GM12878 (cell line): ENCODE data around the gene SLC2A4. TPM values are rescaled to one million over a fixed set of nuclear protein-coding genes. Genes with fewer than 3 reads are reported as not detected.

Experiments used
- ASH2L ChIP-seq: fragments of 300-600, 200-600 bp; sonication (generic); IDR thresholded peaks from 2 replicates; pipeline ENCODE4 v1.6.1; 2017; ENCODE audit warnings: low read depth, mild to moderate bottlenecking, borderline replicate concordance
- EZH2 ChIP-seq: IDR thresholded peaks from 2 replicates; pipeline ENCODE4 v1.6.1; 2012; ENCODE audit warnings: low read depth, mild to moderate bottlenecking, control low read depth, inconsistent platforms, low read length, borderline replicate concordance; ENCODE audit not compliant: control insufficient read depth
- LARP7 ChIP-seq: fragments of 450-650 bp; IDR thresholded peaks from 2 replicates; pipeline ENCODE4 v1.6.1; 2017; ENCODE audit warnings: mild to moderate bottlenecking
- NBN ChIP-seq: fragments of 450-650 bp; IDR thresholded peaks from 2 replicates; pipeline ENCODE4 v1.6.1; 2016
- NR2C1 ChIP-seq: fragments of 450-650 bp; IDR thresholded peaks from 2 replicates; pipeline ENCODE4 v1.6.1; 2017; ENCODE audit warnings: antibody characterized with exemption, mild to moderate bottlenecking, moderate library complexity
- RUNX3 ChIP-seq: IDR thresholded peaks from 2 replicates; pipeline ENCODE4 v1.6.1; 2012; ENCODE audit warnings: low read length, inconsistent platforms
- SMAD5 ChIP-seq: IDR thresholded peaks from 2 replicates; pipeline ENCODE4 v1.6.1; 2016; ENCODE audit warnings: antibody characterized with exemption, low read depth
- STAT1 ChIP-seq: fragments of 450-650 bp; conservative IDR thresholded peaks from 2 replicates; pipeline ENCODE4 v1.6.1; 2014; ENCODE audit warnings: antibody characterized with exemption, mild to moderate bottlenecking
- STAT3 ChIP-seq: IDR thresholded peaks from 2 replicates; pipeline ENCODE4 v1.6.1; 2011; ENCODE audit warnings: low read depth, low read length, improper control_type of control experiment
- TBL1XR1 ChIP-seq: IDR thresholded peaks from 2 replicates; pipeline ENCODE4 v1.6.1; 2012; ENCODE audit warnings: low read depth, low read length, improper control_type of control experiment
- ZNF274 ChIP-seq: IDR thresholded peaks from one replicate; pipeline ENCODE4 v1.8.0; 2011; ENCODE audit not compliant: insufficient read length, insufficient read depth
- ZNF592 ChIP-seq: fragments of 450-650 bp; IDR thresholded peaks from 2 replicates; pipeline ENCODE4 v1.6.1; 2017; ENCODE audit warnings: mild to moderate bottlenecking, moderate library complexity
- ZSCAN29 ChIP-seq: fragments of 450-650 bp; IDR thresholded peaks from 2 replicates; pipeline ENCODE4 v1.6.1; 2017; ENCODE audit warnings: mild to moderate bottlenecking, moderate library complexity
- polyA plus RNA-seq, 11 experiments: library from polyadenylated mRNA; depleted of rRNA in 4 of 11; unstranded in 6 of 11; stranded (reverse) in 5 of 11; fragments of >200 nt; fragmentation: Nextera tagmentation in 4 of 11; fragmentation: Illumina TruSeq in 1 of 11; extraction: Ambion mirVana in 4 of 11; extraction: Trizol in 1 of 11; gene quantifications; 1 replicate in 1 of 11; 2 replicates in 10 of 11; pipeline versions ENCODE4 v1.2.1 to v1.2.3, GENCODE V29; 2011 to 2016; ENCODE audit warnings: inconsistent platforms in 2 of 11, missing spikeins in 2 of 11, low read depth in 1 of 11
- total RNA-seq, 4 experiments: library from RNA; depleted of rRNA in 3 of 4; stranded (reverse); fragments of >200 nt in 3 of 4; fragmentation: Illumina TruSeq in 1 of 4; extraction: Trizol in 1 of 4; gene quantifications; 2 replicates each; pipeline versions ENCODE4 v1.2.1 to v1.2.3, GENCODE V29; 2013 to 2021
- TF ChIP-seq, protein P1 (sequence below): fragments of 450-650 bp; formaldehyde crosslinking; IDR thresholded peaks from 2 replicates; pipeline ENCODE4 v1.4.0; 2020; ENCODE audit warnings: mild to moderate bottlenecking, moderate library complexity
- TF ChIP-seq, protein P2 (sequence below): fragments of 450-650 bp; IDR thresholded peaks from 2 replicates; pipeline ENCODE4 v1.6.1; 2018; ENCODE audit warnings: mild to moderate bottlenecking, low read depth, moderate library complexity; ENCODE audit not compliant: partially characterized antibody

Gene SLC2A4
- total and polyA plus RNA-seq, 10 of the 15 experiments (the other 5 are each of a cell fraction or from before 2014, with no cell fraction given) = 0.03 to 0.23 (median 0.04) TPM; not detected in 4

DNA sequence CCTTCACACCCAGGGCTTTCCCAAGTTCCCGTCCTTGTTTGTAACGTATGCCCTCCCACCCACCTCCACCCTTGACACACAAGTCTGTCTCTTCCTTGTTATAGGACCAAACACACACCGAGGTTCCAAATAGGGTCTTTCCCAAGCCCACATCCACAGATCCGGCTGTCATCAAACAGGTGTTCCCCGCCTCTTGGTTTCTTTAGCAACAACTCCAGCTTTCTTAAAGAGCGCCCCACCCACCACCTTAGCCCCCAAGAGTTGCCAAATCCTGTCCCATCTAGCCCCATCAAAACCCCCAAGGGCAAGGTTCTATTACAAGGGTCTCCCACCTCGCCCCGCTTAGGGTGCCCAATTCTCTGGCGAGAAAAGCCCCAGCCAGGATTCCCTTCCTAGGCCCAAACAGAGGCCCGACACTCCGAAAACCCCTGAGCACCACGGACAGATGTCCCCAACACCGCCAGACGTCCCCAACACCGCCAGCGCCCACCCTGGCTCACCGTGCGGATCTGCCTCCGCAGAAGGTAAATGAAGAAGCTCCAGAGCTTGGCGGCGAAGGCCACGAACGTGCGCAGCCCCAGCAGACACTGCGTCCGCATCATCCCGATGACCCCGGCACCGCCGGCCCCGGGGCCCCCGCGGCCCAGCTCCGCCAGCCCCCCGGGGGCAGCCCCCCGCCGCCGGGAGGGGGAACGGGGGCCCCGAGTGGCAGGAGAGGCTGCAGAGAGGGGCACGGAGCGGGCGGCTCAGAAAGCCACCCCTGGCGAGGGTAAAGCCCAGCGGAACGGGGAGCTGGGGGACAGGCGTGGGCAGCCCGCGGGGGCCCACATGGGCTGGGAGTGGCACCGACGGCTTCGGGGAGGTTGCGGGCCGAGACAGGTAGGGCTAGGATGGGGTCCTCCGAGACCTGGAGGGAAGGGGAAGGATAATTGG lies 30.6 kb upstream of the SLC2A4 start (continued):
- TF ChIP-seq, protein P1, sequence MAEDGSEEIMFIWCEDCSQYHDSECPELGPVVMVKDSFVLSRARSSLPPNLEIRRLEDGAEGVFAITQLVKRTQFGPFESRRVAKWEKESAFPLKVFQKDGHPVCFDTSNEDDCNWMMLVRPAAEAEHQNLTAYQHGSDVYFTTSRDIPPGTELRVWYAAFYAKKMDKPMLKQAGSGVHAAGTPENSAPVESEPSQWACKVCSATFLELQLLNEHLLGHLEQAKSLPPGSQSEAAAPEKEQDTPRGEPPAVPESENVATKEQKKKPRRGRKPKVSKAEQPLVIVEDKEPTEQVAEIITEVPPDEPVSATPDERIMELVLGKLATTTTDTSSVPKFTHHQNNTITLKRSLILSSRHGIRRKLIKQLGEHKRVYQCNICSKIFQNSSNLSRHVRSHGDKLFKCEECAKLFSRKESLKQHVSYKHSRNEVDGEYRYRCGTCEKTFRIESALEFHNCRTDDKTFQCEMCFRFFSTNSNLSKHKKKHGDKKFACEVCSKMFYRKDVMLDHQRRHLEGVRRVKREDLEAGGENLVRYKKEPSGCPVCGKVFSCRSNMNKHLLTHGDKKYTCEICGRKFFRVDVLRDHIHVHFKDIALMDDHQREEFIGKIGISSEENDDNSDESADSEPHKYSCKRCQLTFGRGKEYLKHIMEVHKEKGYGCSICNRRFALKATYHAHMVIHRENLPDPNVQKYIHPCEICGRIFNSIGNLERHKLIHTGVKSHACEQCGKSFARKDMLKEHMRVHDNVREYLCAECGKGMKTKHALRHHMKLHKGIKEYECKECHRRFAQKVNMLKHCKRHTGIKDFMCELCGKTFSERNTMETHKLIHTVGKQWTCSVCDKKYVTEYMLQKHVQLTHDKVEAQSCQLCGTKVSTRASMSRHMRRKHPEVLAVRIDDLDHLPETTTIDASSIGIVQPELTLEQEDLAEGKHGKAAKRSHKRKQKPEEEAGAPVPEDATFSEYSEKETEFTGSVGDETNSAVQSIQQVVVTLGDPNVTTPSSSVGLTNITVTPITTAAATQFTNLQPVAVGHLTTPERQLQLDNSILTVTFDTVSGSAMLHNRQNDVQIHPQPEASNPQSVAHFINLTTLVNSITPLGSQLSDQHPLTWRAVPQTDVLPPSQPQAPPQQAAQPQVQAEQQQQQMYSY (CRISPR knock-in tag) = no peak
- TF ChIP-seq, protein P2, sequence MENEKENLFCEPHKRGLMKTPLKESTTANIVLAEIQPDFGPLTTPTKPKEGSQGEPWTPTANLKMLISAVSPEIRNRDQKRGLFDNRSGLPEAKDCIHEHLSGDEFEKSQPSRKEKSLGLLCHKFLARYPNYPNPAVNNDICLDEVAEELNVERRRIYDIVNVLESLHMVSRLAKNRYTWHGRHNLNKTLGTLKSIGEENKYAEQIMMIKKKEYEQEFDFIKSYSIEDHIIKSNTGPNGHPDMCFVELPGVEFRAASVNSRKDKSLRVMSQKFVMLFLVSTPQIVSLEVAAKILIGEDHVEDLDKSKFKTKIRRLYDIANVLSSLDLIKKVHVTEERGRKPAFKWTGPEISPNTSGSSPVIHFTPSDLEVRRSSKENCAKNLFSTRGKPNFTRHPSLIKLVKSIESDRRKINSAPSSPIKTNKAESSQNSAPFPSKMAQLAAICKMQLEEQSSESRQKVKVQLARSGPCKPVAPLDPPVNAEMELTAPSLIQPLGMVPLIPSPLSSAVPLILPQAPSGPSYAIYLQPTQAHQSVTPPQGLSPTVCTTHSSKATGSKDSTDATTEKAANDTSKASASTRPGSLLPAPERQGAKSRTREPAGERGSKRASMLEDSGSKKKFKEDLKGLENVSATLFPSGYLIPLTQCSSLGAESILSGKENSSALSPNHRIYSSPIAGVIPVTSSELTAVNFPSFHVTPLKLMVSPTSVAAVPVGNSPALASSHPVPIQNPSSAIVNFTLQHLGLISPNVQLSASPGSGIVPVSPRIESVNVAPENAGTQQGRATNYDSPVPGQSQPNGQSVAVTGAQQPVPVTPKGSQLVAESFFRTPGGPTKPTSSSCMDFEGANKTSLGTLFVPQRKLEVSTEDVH = no peak
- peak; percentile 53; the same call in 1 of the 2 replicates for TF ChIP-seq LARP7
- TF ChIP-seq SMAD5 = no peak
- no peak for TF ChIP-seq ZNF274
- TF ChIP-seq ZNF592 = no peak
- TF ChIP-seq NBN = 0 out of 2 replicates have a peak, but pooled peaks have one; percentile 30
- TF ChIP-seq NR2C1 = 0 out of 2 replicates have a peak, but pooled peaks have one; percentile 11
- no peak for TF ChIP-seq RUNX3
- TF ChIP-seq STAT1 = no peak
- no peak for TF ChIP-seq ASH2L
- no peak for TF ChIP-seq ZSCAN29
- no peak for TF ChIP-seq EZH2
- TF ChIP-seq STAT3 = no peak
- TF ChIP-seq TBL1XR1 = no peak
